ENCODE results near the gene EVX1. TPM values are rescaled to one million over a fixed set of nuclear protein-coding genes. Genes with fewer than 3 reads are reported as not detected.

EVX1 gene
- total RNA-seq, 1 experiment from 2014 or later = 0.33 TPM

- Histone ChIP-seq H3K9ac (ENCODE audit: low read length) (peak overlapping the region; percentile 91), H2AFZ (ENCODE audit: low read length) (no peak overlapping the region), H3K4me3 (ENCODE audit: low read length) (peak overlapping the region; percentile 75), H3K4me2 (ENCODE audit: low read length) (peak overlapping the region; percentile 94), H3K27ac (ENCODE audit: low read length) (peak overlapping the region; percentile 92), H3K4me1 (ENCODE audit: insufficient read depth, low read length) (peaks cover 41% of the 10 kb centered on the region), H3K9me2 (replicated peaks; ENCODE audit: low read length) (no peaks in the 10 kb centered on the region), H3K79me2 (ENCODE audit: low read length) (peaks cover 95% of the 10 kb centered on the region), H4K20me1 (ENCODE audit: low read length) (no peaks in the 10 kb centered on the region), H3K36me3 (ENCODE audit: low read depth, low read length) (0 out of 2 replicates have a peak, but pooled peaks cover 2% of the 10 kb centered on the region), H3F3A (ENCODE audit: low read length, unreplicated experiment) (no peaks in the 10 kb centered on the region), H3K27me3 (ENCODE audit: low read length) (no peaks in the 10 kb centered on the region), H3K9me3 (ENCODE audit: low read length) (no peaks in the 10 kb centered on the region)
- intact Hi-C loops (cut with micrococcal nuclease) = loop anchor here (5.0 kb wide), 1 partner anchor 35 kb away; the partner anchor contains the start of gene HOXA9
- TF ChIP-seq EZH2phosphoT487 (IDR thresholded peaks at IDR 0.05; ENCODE audit: borderline replicate concordance, low read length) (no peak), EZH2 (IDR thresholded peaks at IDR 0.05; ENCODE audit: low read length, unreplicated experiment) (no peak), CTCF (conservative IDR thresholded peaks at IDR 0.05; ENCODE audit: low read depth, low read length) (no peak)
- CTCF ChIA-PET = interaction anchor here (0.7 to 2.2 kb wide), 2 partner anchors 40 to 403 kb away, joined by 3 to 29 read pairs; no protein-coding TSS in a partner anchor
- ATAC-seq (no peak), DNase-seq (no peak)
- BruUV-seq (replicated peaks) = no TSS peak
- POLR2A ChIA-PET (ENCODE audit: unreplicated experiment) = interaction anchor here (0.5 to 0.9 kb wide), 4 partner anchors 18 to 719 kb away, joined by 3 to 14 read pairs (median 3); no protein-coding TSS in a partner anchor
Measured at GRCh38 chr7:27202862-27203134, 39.8 kb upstream of the EVX1 start.

- intact Hi-C loops (cut with micrococcal nuclease) = loop anchor here (5.0 kb wide), 1 partner anchor 36 kb away; the partner anchor contains the start of gene HOXA9
- peak; percentile 44 for DNase-seq
- CTCF ChIA-PET = interaction anchor here (0.5 to 2.2 kb wide), 3 partner anchors 19 to 402 kb away, joined by 3 to 29 read pairs (median 3); partner anchors contain the start of gene HOXA11
Measured at GRCh38 chr7:27203365-27203953, 39.1 kb upstream of the EVX1 start.

GRCh38 chr7:27203964-27204594 is 38.5 kb upstream of the EVX1 start:
- peak overlapping the region; percentile 94 for H3K4me2 ChIP-seq (ENCODE audit: low read length)
- H3K9ac ChIP-seq (ENCODE audit: low read length) = peak overlapping the region; percentile 91
- ChIA-PET CTCF (interaction anchor here (0.5 to 1.1 kb wide), 2 partner anchors 8 to 19 kb away, joined by 3 read pairs; partner anchors contain the start of gene HOXA11), POLR2A (ENCODE audit: unreplicated experiment) (interaction anchor here (0.6 to 0.9 kb wide), 3 partner anchors 9 to 21 kb away, joined by 3 to 4 read pairs (median 3); no protein-coding TSS in a partner anchor)
- intact Hi-C loops (cut with micrococcal nuclease) = loop anchor here (5.0 kb wide), 1 partner anchor 37 kb away; the partner anchor contains the start of gene HOXA9
- H3F3A ChIP-seq (ENCODE audit: low read length, unreplicated experiment) = no peaks in the 10 kb centered on the region
- no peaks in the 10 kb centered on the region for H4K20me1 ChIP-seq (ENCODE audit: low read length)
- no peak for ATAC-seq
- H3K4me1 ChIP-seq (ENCODE audit: insufficient read depth, low read length) = peaks cover 50% of the 10 kb centered on the region
- no peaks in the 10 kb centered on the region for H3K36me3 ChIP-seq (ENCODE audit: low read depth, low read length)
- peaks cover 88% of the 10 kb centered on the region for H3K79me2 ChIP-seq (ENCODE audit: low read length)
- peak overlapping the region; percentile 75 for H3K4me3 ChIP-seq (ENCODE audit: low read length)
- no peaks in the 10 kb centered on the region for H3K27me3 ChIP-seq (ENCODE audit: low read length)
- peak overlapping the region; percentile 92 for H3K27ac ChIP-seq (ENCODE audit: low read length)
- H3K9me3 ChIP-seq (ENCODE audit: low read length) = no peaks in the 10 kb centered on the region
- no peaks in the 10 kb centered on the region for H3K9me2 ChIP-seq (replicated peaks; ENCODE audit: low read length)
- BruUV-seq (replicated peaks) = no TSS peak
- no peak for TF ChIP-seq CTCF (conservative IDR thresholded peaks at IDR 0.05; ENCODE audit: low read depth, low read length)
- no peak for TF ChIP-seq EZH2 (IDR thresholded peaks at IDR 0.05; ENCODE audit: low read length, unreplicated experiment)
- TF ChIP-seq EZH2phosphoT487 (IDR thresholded peaks at IDR 0.05; ENCODE audit: borderline replicate concordance, low read length) = no peak
- DNase-seq = peak; percentile 46
- H2AFZ ChIP-seq (ENCODE audit: low read length) = peak overlapping the region; percentile 73; the same call in 1 of the 2 replicates

More at GRCh38 chr7:27203365-27203953, 39.1 kb upstream of the EVX1 start:
- BruUV-seq (replicated peaks) = no TSS peak
- Histone ChIP-seq H2AFZ (ENCODE audit: low read length) (peak overlapping the region; percentile 27; the same call in 1 of the 2 replicates), H4K20me1 (ENCODE audit: low read length) (no peaks in the 10 kb centered on the region), H3K9ac (ENCODE audit: low read length) (peak overlapping the region; percentile 91), H3K27ac (ENCODE audit: low read length) (peak overlapping the region; percentile 92), H3K27me3 (ENCODE audit: low read length) (no peaks in the 10 kb centered on the region), H3K4me3 (ENCODE audit: low read length) (peak overlapping the region; percentile 75), H3F3A (ENCODE audit: low read length, unreplicated experiment) (no peaks in the 10 kb centered on the region), H3K9me2 (replicated peaks; ENCODE audit: low read length) (no peaks in the 10 kb centered on the region), H3K36me3 (ENCODE audit: low read depth, low read length) (no peaks in the 10 kb centered on the region), H3K79me2 (ENCODE audit: low read length) (peaks cover 95% of the 10 kb centered on the region), H3K4me1 (ENCODE audit: insufficient read depth, low read length) (peaks cover 48% of the 10 kb centered on the region), H3K4me2 (ENCODE audit: low read length) (peak overlapping the region; percentile 94), H3K9me3 (ENCODE audit: low read length) (no peaks in the 10 kb centered on the region)
- POLR2A ChIA-PET (ENCODE audit: unreplicated experiment) = interaction anchor here (0.5 to 0.9 kb wide), 6 partner anchors 9 to 718 kb away, joined by 3 to 14 read pairs (median 3); no protein-coding TSS in a partner anchor
- no peak for ATAC-seq
- TF ChIP-seq EZH2 (IDR thresholded peaks at IDR 0.05; ENCODE audit: low read length, unreplicated experiment) (no peak), EZH2phosphoT487 (IDR thresholded peaks at IDR 0.05; ENCODE audit: borderline replicate concordance, low read length) (no peak)

Data from PC-3 (cell line).